Esophagus squamous epithelium (tissue), 5 donors: Measurements from ENCODE around the gene WWOX. TPM values are rescaled to one million over a fixed set of nuclear protein-coding genes. Genes with fewer than 3 reads are reported as not detected.

ENCODE experiments used
- DNase-seq: peaks from one replicate; lab custom pipeline; 2025; lab: John Stamatoyannopoulos, UW
- H3K27ac ChIP-seq, 4 donors: fragments of 200-600 bp; sonication (generic); one replicate each; pipeline ENCODE4 v1.5.1; 2016 to 2019; ENCODE audit warnings: mild to moderate bottlenecking in 1 of 4
- H3K27me3 ChIP-seq, 4 donors: fragments of 200-600 bp; sonication (generic); 1 replicate in 3 of 4; 2 replicates in 1 of 4; pipeline versions ENCODE4 v1.5.1 to v1.6.0; 2017 to 2021; ENCODE audit warnings: antibody characterized with exemption in 1 of 4
- H3K36me3 ChIP-seq, 3 donors: fragments of 200-600 bp; sonication (generic); one replicate each; pipeline ENCODE4 v1.5.1; 2016 to 2019
- H3K4me1 ChIP-seq, 3 donors: fragments of 200-600 bp; sonication (generic); one replicate each; pipeline ENCODE4 v1.5.1; 2017 to 2019
- H3K4me3 ChIP-seq, 4 donors: fragments of 200-600 bp; sonication (generic); 1 replicate in 3 of 4; 2 replicates in 1 of 4; pipeline ENCODE4 v1.5.1; 2016 to 2019; ENCODE audit warnings: mild to moderate bottlenecking in 2 of 4, moderate library complexity in 1 of 4
- H3K9me3 ChIP-seq, 3 donors: fragments of 200-600 bp; sonication (generic); one replicate each; pipeline ENCODE4 v1.5.1; 2016 to 2019
- POLR2A ChIP-seq, 4 donors: fragments of 450-650 bp; IDR thresholded peaks; one replicate each; pipeline ENCODE4 v1.6.1; 2017; ENCODE audit warnings: antibody characterized with exemption in 4 of 4, mild to moderate bottlenecking in 4 of 4, moderate library complexity in 3 of 4
- WGBS, 2 donors: methylation state at CpG; one replicate each; pipeline ENCODE4 v1.1.5; 2018; 5-methylcytosine and 5-hydroxymethylcytosine counted together
- intact Hi-C: fragments of 100-400 bp; cut with DNase I; formaldehyde crosslinking; loops from one replicate; pipeline ENCODE4 v1.15.0; 2022
- total RNA-seq, 4 donors: library from RNA; depleted of rRNA; stranded (reverse); fragments of >200 nt; gene quantifications; one replicate each; pipeline ENCODE4 v1.1.0, GENCODE V29; 2016
- TF ChIP-seq, protein P1 (sequence below), 6 experiments: fragments of 450-650 bp in 4 of 6; fragments of 200-600 bp in 2 of 6; sonication (generic) in 2 of 6; IDR thresholded peaks; one replicate each; pipeline ENCODE4 v1.5.1; 2016 to 2019; ENCODE audit warnings: antibody characterized with exemption in 6 of 6, mild to moderate bottlenecking in 4 of 6, moderate library complexity in 4 of 6
- donor health status: DM: yes; HTN: yes; CAD: no.

The WWOX gene
- total RNA-seq, 4 donors from 2014 or later: 20.9 to 31.1 (median 27.5) TPM

DNA sequence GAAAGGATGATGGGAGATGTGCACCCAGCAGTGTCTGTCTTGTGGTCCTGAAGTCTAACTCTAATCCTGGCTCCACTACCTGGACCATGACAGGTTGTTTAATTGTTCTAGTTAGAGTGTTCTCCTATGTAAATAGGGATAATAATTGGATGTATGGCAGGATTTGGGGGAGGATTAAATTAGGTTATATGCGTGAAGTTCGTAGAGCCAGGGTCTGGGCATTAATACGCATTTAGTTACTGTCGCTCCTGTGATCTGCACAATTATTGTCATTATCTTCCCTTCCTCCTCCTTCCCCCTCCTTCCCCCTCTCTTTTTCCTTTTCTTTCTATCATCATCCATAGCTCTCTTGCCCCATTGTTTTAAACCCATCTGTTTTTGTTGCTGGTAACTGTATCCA, 210.3 kb downstream of the WWOX start:
- DNase-seq: no peak
- intact Hi-C loops: no loop called here
- H3K9me3 ChIP-seq: no peaks in the 10 kb centered on the region
- WGBS, 2 donors: 89% methylated on average over 4 of the region's 4 CpGs
- no peak overlapping the region for H3K27ac ChIP-seq
- TF ChIP-seq POLR2A (IDR thresholded peaks at IDR 0.05): no peak
- TF ChIP-seq, protein P1, sequence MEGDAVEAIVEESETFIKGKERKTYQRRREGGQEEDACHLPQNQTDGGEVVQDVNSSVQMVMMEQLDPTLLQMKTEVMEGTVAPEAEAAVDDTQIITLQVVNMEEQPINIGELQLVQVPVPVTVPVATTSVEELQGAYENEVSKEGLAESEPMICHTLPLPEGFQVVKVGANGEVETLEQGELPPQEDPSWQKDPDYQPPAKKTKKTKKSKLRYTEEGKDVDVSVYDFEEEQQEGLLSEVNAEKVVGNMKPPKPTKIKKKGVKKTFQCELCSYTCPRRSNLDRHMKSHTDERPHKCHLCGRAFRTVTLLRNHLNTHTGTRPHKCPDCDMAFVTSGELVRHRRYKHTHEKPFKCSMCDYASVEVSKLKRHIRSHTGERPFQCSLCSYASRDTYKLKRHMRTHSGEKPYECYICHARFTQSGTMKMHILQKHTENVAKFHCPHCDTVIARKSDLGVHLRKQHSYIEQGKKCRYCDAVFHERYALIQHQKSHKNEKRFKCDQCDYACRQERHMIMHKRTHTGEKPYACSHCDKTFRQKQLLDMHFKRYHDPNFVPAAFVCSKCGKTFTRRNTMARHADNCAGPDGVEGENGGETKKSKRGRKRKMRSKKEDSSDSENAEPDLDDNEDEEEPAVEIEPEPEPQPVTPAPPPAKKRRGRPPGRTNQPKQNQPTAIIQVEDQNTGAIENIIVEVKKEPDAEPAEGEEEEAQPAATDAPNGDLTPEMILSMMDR (IDR thresholded peaks at IDR 0.05): no peak
- no peaks in the 10 kb centered on the region for H3K27me3 ChIP-seq
- H3K4me3 ChIP-seq: no peak overlapping the region
- H3K4me1 ChIP-seq: peaks cover 0 to 14% (median 6%) of the 10 kb centered on the region in 3 donors
- no peaks in the 10 kb centered on the region for H3K36me3 ChIP-seq

DNA sequence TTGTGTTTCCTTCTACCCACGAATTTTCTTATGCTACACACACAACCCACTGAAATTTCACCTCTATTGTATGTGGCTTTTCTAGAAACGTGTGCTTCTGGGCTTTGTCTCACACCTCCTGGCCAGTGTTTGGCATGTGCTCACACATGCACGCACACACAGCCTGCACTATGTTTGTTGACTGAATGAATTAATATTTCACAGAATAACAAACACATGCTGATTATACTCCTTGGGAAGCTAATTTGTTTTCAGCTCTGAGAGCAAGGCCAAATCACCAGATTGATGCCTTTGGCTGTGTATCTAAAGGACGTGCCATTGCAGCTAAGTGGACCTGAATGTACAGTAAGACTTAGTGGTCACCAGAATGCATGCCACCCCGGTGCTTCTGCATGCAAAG, 210.7 kb downstream of the WWOX start:
- intact Hi-C loops: no loop called here
- WGBS, 2 donors: 61 to 70% methylated on average over 5 of the region's 5 CpGs

DNA sequence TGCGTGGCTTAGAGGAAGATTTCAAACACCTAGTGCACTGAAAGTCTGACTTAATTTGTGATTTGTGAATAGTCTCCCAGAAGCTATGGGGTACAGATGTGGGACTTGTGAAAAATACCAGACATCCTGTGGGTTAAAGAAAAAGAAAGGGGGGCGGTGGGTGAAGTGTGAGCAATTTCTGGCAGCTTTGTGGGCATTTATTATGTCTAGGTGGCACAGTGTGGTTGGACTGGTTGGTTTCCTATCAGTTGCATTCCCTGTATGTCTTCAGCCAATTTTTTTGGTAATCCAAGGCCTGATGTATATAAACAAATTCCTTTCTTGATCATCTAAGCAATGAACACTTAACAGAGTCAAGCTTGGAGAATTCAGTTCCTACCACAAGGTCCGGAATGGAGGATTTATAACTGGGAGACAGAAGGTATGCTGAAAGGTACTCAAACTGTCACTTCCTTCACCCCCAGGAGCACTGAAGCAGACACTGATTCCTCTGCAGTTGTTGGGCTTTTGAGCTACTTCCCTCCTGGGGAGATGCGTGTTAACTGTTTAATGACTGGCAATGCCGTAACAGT, 211.6 kb downstream of the WWOX start:
- no peak for DNase-seq
- no peak overlapping the region for H3K4me3 ChIP-seq
- no peaks in the 10 kb centered on the region for H3K27me3 ChIP-seq
- no peaks in the 10 kb centered on the region for H3K9me3 ChIP-seq
- TF ChIP-seq, protein P1 (IDR thresholded peaks at IDR 0.05): no peak
- no peak for TF ChIP-seq POLR2A (IDR thresholded peaks at IDR 0.05)
- H3K27ac ChIP-seq: no peak overlapping the region
- intact Hi-C loops: no loop called here
- 66 to 81% methylated on average over 5 of the region's 5 CpGs for WGBS, 2 donors
- peaks cover 0 to 14% (median 6%) of the 10 kb centered on the region in 3 donors for H3K4me1 ChIP-seq
- H3K36me3 ChIP-seq: no peaks in the 10 kb centered on the region

More for the DNA sequence above, 210.7 kb downstream of the WWOX start:
- Histone ChIP-seq H3K27me3 (no peaks in the 10 kb centered on the region), H3K4me1 (peaks cover 0 to 14% (median 6%) of the 10 kb centered on the region in 3 donors), H3K27ac (no peak overlapping the region), H3K9me3 (no peaks in the 10 kb centered on the region), H3K4me3 (no peak overlapping the region), H3K36me3 (no peaks in the 10 kb centered on the region)
- no peak for TF ChIP-seq POLR2A (IDR thresholded peaks at IDR 0.05)
- TF ChIP-seq, protein P1 (IDR thresholded peaks at IDR 0.05): no peak
- no peak for DNase-seq

DNA sequence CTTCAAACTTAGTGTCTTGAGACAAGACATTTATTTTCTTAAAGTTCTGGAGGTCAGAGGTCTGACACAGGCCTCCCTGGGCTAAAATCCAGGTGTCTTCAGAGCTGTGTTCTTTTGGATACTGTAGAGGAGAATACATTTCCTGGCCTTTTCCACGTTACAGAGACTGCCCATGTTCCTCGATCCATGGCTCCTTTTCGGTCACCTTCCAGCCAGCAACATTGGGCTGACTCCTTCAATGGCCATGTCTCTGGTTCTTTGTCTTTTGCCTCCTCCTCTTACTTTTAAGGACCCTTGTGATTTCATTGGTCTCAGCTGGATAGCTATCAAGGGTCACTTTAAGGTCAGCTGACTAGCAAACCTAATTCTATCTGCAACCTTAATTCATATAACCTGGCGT, 212.4 kb downstream of the WWOX start:
- H3K27ac ChIP-seq: no peak overlapping the region
- no peaks in the 10 kb centered on the region for H3K9me3 ChIP-seq
- DNase-seq: no peak
- 93 to 97% methylated on average over 4 of the region's 4 CpGs for WGBS, 2 donors
- TF ChIP-seq POLR2A (IDR thresholded peaks at IDR 0.05): no peak
- TF ChIP-seq, protein P1 (IDR thresholded peaks at IDR 0.05): no peak
- intact Hi-C loops: no loop called here
- no peaks in the 10 kb centered on the region for H3K36me3 ChIP-seq
- no peak overlapping the region for H3K4me3 ChIP-seq
- peaks cover 0 to 14% (median 6%) of the 10 kb centered on the region in 3 donors for H3K4me1 ChIP-seq
- H3K27me3 ChIP-seq: no peaks in the 10 kb centered on the region

DNA sequence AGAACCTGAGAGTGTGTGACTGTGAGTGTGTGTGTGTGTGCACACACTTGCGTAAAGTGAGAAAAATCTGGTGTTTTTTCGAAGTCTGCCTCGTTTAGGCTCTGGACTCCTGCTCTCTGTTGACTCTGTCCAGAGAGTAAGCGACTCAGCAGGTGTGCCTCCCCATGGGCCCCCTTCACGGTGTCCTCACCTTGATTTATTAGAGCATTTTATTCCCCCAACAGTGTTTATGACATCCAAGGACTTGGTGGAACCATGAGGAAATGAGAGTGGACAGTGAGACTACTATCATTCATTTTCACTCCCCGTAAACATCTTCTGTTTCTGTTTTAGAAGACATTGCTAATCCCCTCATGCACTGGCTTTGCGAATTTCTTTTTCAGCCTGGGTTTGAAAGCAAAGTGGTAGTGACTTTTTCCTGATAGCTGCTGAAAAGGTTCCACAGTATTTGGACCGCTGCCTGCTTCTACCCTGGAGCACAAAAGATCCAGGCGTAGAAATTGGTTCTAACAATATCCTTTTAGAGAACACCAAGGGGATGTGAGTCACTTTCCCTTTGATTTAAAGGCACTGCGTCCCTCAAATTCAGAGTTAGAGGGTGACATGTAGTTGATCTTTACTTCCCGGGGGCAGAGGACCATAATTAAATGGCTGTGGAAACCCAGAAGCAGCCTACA, 218.2 kb downstream of the WWOX start:
- Histone ChIP-seq H3K27ac (no peak overlapping the region), H3K4me1 (peaks cover 0 to 14% (median 7%) of the 10 kb centered on the region in 3 donors), H3K27me3 (no peaks in the 10 kb centered on the region), H3K9me3 (no peaks in the 10 kb centered on the region), H3K4me3 (peak overlapping the region in 1 of 4 donors; percentile 35), H3K36me3 (no peaks in the 10 kb centered on the region)
- WGBS, 2 donors: 42 to 54% methylated on average over 11 of the region's 11 CpGs
- no peak for DNase-seq
- TF ChIP-seq, protein P1 (IDR thresholded peaks at IDR 0.05): no peak
- TF ChIP-seq POLR2A (IDR thresholded peaks at IDR 0.05): no peak
- intact Hi-C loops: no loop called here
